ENCODE results near the gene ETNK1.

ETNK1 gene

DNA sequence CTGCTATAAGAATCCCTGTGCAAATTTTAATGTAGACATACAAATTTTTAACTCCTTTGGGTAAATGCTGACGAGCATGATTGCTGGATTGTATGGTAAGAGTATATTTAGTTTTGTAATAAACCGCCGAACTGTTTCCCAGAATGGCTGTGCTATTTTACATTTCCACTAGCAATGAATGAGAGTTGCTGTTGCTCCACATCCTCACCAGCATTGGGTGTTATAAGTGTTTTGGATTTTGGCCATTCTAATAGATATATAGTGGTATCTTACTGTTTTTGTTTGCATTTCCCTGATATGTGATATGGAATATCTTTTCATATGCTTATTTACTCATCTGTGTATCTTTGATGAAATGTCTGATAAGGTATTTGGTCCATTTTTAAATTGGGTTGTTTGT is 23.7 kb downstream of the ETNK1 start:
- DNase-seq (ENCODE audit: low read depth, low spot score) = no peak
- H3K4me3 ChIP-seq (ENCODE audit: low read depth, low read length) = no peak overlapping the region
- TF ChIP-seq, protein P1, sequence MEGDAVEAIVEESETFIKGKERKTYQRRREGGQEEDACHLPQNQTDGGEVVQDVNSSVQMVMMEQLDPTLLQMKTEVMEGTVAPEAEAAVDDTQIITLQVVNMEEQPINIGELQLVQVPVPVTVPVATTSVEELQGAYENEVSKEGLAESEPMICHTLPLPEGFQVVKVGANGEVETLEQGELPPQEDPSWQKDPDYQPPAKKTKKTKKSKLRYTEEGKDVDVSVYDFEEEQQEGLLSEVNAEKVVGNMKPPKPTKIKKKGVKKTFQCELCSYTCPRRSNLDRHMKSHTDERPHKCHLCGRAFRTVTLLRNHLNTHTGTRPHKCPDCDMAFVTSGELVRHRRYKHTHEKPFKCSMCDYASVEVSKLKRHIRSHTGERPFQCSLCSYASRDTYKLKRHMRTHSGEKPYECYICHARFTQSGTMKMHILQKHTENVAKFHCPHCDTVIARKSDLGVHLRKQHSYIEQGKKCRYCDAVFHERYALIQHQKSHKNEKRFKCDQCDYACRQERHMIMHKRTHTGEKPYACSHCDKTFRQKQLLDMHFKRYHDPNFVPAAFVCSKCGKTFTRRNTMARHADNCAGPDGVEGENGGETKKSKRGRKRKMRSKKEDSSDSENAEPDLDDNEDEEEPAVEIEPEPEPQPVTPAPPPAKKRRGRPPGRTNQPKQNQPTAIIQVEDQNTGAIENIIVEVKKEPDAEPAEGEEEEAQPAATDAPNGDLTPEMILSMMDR (IDR thresholded peaks at IDR 0.05; ENCODE audit: low read depth, low read length) = no peak
- in situ Hi-C loops (cut with HindIII; ENCODE audit: low sequenced_read_pairs) = no loop called here

DNA sequence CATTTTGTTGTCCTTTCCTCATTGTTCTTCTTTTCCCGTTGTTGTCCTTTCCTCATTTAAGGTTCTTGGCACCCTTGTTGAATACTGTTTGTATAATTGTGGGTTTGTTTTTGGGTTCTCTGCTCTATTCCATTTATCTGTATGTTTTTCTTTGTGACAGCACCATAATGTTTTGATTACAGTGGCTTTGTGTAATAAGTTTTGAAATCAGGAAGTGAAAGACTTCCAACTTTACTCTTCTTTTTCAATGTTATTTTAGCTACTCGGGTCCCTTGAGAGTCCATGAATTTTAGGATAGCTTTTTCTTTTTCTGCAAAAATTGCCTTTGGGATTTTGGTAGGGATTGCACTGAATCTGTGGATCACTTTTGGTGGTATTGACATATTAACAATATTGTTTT is 28.1 kb downstream of the ETNK1 start:
- TF ChIP-seq, protein P1 (IDR thresholded peaks at IDR 0.05; ENCODE audit: low read depth, low read length) = no peak
- no peak overlapping the region for H3K4me3 ChIP-seq (ENCODE audit: low read depth, low read length)
- DNase-seq (ENCODE audit: low read depth, low spot score) = no peak
- in situ Hi-C loops (cut with HindIII; ENCODE audit: low sequenced_read_pairs) = no loop called here

DNA sequence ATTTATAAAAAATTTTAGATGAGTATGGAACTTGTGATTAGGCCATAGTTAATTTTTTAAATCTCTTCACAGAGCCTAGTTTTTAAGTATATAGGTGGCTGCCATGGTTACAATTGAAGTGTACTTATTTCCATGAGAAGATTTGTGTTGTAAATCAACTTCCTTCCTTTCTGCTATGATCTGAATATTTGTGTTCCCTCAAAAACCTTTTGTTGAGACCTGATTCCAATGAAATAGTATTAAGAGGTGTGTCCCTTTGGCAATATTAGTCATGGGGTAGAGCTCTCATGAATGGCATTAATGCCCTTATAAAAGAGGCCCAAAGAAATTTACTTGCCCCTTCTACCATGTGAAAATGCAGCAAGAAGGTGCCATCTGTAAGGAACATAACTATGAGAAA is 28.8 kb downstream of the ETNK1 start:
- no peak overlapping the region for H3K4me3 ChIP-seq (ENCODE audit: low read depth, low read length)
- no peak for DNase-seq (ENCODE audit: low read depth, low spot score)
- in situ Hi-C loops (cut with HindIII; ENCODE audit: low sequenced_read_pairs) = no loop called here
- TF ChIP-seq, protein P1 (IDR thresholded peaks at IDR 0.05; ENCODE audit: low read depth, low read length) = no peak

DNA sequence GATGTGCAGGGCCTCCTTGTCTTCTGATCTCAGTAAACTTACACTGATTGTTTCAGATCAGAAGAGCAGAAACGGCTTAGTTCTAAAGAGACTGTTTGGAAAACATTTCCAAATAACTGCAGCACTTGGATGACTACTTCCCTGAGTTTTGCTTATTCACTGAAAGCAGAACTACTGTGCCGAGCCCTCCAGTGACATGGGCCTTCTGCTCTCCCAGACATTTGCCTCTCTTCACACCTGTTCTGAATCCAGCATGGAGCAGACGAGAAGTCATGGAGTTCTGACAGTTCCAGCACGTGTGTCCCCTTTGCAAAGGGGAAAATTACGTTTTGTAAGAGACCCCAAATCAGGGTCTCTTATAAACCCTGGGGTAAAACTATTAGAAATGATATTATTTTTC is 31.4 kb downstream of the ETNK1 start:
- TF ChIP-seq, protein P1 (IDR thresholded peaks at IDR 0.05; ENCODE audit: low read depth, low read length) = no peak
- H3K4me3 ChIP-seq (ENCODE audit: low read depth, low read length) = no peak overlapping the region
- DNase-seq (ENCODE audit: low read depth, low spot score) = no peak
- in situ Hi-C loops (cut with HindIII; ENCODE audit: low sequenced_read_pairs) = no loop called here

- no peak for DNase-seq (ENCODE audit: low read depth, low spot score)
- TF ChIP-seq, protein P1 (IDR thresholded peaks at IDR 0.05; ENCODE audit: low read depth, low read length) = no peak
- in situ Hi-C loops (cut with HindIII; ENCODE audit: low sequenced_read_pairs) = no loop called here
- no peak overlapping the region for H3K4me3 ChIP-seq (ENCODE audit: low read depth, low read length)
Observed at GRCh38 chr12:22656831-22657230, 31.9 kb downstream of the ETNK1 start.

DNA sequence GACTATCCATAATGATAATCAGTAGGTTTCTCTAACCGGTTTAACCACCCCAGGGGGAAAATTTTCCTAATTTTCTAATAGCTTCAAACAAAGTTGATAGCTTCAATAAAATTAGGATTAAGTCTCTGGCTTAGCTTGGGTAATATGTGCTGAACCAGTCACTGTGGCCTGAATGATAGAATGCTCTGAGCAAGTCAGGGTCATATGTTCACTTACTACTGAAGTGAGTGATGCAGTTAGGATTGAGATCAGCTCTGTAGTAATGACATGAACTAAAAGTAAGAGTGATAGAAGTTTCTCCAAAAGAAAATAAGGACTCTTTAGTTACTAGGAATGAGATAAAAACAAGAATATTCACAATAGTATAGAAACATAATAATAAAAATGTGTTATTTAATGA is 32.6 kb downstream of the ETNK1 start:
- TF ChIP-seq, protein P1 (IDR thresholded peaks at IDR 0.05; ENCODE audit: low read depth, low read length) = no peak
- no peak overlapping the region for H3K4me3 ChIP-seq (ENCODE audit: low read depth, low read length)
- in situ Hi-C loops (cut with HindIII; ENCODE audit: low sequenced_read_pairs) = no loop called here
- DNase-seq (ENCODE audit: low read depth, low spot score) = no peak

- no peak overlapping the region for H3K4me3 ChIP-seq (ENCODE audit: low read depth, low read length)
- peak; percentile 76 for DNase-seq (ENCODE audit: low read depth, low spot score)
- TF ChIP-seq, protein P1 (IDR thresholded peaks at IDR 0.05; ENCODE audit: low read depth, low read length) = no peak
- in situ Hi-C loops (cut with HindIII; ENCODE audit: low sequenced_read_pairs) = no loop called here
Observed at GRCh38 chr12:22658214-22658613, 33.2 kb downstream of the ETNK1 start.

Data from astrocyte of the spinal cord (primary cell).